ENCODE results near the gene OLFML2A. TPM values are rescaled to one million over a fixed set of nuclear protein-coding genes. Genes with fewer than 3 reads are reported as not detected.

OLFML2A gene
- polyA plus RNA-seq, 3 donors = 21.4 to 23.8 (median 23.3) TPM

DNA sequence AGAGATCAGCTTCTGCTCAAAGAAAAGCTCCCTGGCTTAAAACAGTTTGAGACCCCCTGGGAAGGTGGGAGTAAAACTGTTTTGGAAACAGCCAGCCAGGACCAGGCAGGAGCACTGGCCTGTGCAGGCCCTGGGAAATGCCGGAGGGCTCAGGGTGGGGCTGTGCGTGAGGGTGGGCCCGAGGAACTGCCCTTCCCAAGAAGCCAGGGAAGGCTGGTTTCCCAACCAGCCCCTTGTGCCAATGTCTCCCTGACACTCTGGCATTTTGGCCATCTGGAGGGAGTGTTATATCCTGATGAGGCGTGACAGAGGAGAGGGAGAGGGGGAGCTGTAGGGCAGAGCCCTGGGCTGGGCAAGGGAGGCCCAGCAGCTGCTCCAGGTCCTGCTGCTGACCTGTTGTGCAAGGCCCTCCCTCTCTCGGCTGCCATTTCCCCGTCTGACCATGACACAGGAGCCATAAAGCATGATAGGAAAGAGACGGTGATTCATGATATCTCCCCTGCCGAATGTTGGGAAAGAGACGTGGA, 16.1 kb downstream of the OLFML2A start:
- DNase-seq (ENCODE audit: low read depth in 3 of 3, low spot score in 2 of 3) = no peak

DNA sequence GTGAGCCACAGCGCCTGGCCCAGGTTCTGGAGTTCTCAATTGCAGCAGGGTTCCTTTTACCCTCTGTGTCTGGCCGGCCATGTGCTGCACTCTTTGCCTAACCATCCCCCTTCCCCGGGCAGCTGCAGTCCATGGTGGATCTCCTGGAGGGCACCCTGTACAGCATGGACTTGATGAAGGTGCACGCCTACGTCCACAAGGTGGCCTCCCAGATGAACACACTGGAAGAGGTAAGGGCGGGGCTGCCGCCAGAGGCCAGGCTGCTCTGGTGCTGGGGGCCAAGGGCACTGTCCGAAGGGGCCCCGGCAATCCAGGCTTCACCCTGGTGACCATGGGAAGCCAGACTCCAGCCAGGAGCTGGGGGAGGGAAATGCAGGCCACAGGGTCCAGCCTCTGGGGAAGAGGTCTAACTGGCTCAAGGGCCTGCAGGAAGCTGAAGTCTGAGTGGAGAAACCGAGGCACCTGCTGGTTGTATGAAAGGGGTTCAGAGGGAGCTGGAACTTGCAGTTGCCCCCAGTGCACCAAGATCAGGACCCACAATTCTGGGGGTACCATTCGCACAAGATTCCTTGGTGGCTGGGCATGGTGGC, 18.1 kb downstream of the OLFML2A start:
- DNase-seq (ENCODE audit: low read depth in 3 of 3, low spot score in 2 of 3) = no peak

DNA sequence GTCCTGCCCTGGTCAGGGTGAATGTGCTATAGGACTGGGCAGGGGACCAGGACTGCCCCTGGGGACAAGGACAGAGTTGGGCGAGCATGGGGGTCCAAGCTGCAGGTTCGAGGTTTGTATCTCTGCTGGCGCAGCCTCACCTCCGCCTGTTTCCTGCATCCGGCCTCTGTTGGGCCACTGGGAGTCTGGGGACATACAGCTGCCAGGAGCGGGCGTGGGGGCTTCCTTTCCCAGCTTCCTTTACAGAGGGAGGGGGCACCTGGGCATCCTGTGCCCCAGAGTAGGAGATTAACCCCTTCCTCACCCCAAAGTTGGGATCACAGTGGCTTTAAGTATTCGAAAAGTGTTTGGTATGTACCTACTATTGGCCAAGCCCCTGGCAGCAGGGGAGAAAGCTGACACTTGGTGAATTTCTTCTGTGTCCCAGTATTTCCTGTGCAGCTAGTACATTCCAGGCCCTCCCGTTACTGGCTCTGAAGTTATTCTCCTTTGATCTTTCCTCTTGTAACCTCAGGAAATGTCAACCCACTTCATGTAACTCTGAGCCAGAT, 19.0 kb downstream of the OLFML2A start:
- no peak for DNase-seq (ENCODE audit: low read depth in 3 of 3, low spot score in 2 of 3)

DNA sequence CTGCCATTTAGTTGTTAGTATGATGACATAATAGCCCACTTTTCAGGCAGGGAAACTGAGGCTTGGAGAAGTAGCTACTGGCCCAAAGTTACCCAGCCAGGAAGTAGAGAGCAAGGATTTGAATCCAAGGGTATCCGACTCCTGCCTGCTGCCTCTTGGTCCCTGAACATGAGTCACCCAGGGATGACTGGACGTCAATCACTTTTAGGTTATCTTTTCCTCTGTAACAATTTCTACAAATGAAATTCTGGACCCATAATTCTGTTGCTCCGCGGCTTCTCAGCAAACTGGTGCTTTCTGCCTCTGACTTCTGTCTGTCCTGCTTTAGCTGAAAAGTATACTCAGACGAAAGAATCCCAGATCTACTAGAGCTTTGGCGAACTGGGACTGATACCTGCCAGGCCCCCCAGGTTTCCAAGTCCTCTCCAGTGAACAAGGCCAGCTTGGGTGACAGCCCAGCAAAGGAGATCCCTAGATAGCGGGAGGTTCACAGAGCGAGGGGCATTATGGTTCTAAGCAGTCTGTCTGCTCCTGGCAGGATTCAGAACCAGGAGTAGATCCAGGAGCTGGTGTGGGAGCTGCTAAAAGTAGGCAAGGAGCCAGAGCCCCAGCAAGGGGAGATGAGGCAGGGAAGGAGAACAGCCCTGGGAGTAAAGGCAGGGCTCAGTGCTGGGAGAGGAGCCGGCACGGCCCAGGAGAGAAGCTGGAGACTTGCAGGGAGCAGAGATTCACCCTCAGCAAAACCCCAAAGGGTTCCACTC, 20.6 kb downstream of the OLFML2A start:
- DNase-seq (ENCODE audit: low read depth in 3 of 3, low spot score in 2 of 3) = no peak

DNA sequence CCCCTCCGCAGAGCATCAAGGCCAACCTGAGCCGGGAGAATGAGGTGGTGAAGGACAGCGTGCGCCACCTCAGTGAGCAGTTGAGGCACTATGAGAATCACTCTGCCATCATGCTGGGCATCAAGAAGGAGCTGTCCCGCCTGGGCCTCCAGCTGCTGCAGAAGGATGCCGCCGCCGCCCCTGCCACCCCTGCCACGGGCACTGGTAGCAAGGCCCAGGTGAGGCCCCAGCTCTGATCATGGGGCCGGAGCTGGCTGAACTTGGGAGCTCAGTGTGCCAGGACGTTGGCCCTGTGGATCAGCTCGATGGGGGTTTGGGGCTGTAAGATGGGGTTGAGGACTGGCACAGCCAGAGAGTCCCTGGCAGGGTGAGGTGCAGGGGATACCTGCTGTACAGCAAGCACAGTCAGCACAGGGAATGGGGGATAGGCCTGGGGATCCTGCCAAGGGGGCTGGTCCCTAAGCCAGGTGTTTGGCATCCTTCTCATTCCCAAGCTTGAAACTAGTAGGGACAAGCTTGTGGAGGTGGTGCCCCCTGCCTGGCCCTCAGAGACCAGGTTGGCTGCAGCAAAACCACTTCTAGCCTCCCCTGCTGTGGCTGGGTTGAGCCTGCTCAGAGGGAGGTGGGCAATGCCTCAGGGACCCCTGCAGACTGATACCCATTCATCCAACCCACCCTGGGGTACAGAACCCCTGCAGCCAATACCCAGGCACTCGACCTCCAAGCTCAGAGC, 22.5 kb downstream of the OLFML2A start:
- no peak for DNase-seq (ENCODE audit: low read depth in 3 of 3, low spot score in 2 of 3)

DNA sequence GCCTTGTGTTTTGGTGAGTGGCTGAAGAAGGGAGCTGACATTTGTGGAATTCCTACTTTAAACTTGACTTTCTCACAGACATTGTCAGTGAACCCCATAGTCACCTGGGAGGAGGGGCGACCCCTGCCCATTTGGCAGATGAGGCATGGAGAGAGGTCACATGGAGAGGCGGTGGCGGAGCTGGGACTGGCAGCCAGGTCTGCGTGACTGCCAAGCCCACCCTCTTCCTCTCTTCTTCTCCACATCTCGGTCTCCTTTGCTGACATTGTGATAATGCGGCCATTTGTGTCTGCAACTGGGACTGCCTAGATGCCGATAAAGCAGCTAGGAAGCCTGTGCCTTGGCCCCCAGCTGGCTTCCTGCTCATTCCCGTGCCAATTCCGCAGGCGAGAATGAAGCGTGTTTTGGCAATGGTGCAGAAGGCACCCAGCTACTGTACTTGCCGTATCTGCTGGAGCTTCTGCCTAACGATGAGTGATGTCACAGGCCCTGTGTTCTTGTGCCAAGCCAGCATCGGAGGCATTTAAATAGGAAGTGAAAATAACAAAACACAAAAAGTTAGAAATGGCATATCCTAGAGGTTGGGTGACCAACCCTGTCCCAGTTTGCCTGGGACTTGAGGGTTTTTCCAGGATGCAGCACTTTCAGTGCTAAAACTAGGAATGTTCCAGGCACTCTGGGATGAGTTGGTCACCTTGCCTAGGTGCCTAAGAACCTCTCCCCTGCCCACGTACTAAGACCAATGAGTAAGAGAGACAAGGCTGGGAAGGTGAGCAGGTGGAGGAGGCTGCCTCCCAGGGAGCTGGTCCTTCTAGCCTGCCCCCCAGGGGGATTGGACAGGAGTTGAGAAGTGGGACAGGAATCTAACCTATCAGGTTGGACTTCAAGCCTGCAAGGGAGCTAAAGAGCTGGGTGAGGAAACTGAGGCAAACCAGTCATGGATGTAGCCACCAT, 23.6 kb downstream of the OLFML2A start:
- DNase-seq (ENCODE audit: low read depth in 3 of 3, low spot score in 2 of 3) = no peak

DNA sequence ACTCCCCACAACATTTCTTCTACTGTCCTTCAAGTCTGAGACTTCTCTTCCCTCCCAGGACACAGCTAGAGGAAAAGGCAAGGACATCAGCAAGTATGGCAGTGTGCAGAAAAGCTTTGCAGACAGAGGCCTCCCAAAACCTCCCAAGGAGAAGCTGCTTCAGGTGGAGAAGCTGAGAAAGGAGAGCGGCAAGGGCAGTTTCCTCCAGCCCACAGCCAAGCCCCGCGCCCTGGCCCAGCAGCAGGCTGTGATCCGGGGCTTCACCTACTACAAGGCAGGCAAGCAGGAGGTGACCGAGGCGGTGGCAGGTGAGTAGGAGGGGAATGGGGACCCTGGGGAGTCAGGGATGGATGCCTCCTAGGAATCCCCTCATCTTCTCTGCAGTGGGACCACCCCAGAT, 24.4 kb downstream of the OLFML2A start:
- DNase-seq (ENCODE audit: low read depth in 3 of 3, low spot score in 2 of 3) = no peak

DNA sequence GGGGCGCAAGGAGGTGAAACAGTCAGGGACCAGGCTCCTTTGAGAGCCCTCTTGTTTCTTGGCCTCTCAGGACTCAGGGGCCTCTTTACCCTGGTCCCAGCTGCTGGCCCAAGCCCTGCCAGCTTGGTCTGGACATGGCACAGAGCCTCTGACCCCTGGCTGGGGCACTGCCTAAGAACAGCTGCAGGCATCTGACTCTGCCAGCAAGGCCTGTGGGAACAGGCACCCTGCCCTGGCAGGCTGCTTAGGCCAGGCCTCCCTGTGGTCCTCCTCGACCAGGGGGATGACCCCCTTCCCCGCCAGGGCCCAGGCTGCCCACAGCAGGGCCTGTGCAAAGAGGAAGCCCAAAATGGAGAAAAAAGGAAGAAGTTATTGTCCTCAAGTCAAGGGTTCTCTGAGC, 25.5 kb downstream of the OLFML2A start:
- no peak for DNase-seq (ENCODE audit: low read depth in 3 of 3, low spot score in 2 of 3)

DNA sequence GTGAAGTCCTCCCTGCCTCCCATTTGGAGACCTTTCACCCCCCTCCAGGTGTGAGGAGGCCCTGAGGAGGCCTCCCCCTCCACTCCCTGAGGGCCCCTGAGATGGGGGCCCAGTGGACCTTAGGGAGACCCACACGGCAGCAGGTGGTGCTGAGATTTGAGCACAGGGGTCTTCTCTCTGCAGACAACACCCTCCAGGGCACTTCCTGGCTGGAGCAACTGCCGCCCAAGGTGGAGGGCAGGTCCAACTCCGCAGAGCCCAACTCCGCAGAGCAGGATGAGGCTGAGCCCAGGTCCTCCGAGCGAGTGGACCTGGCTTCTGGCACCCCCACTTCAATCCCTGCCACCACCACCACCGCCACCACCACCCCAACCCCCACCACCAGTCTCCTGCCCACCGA, 27.0 kb downstream of the OLFML2A start:
- no peak for DNase-seq (ENCODE audit: low read depth in 3 of 3, low spot score in 2 of 3)

DNA sequence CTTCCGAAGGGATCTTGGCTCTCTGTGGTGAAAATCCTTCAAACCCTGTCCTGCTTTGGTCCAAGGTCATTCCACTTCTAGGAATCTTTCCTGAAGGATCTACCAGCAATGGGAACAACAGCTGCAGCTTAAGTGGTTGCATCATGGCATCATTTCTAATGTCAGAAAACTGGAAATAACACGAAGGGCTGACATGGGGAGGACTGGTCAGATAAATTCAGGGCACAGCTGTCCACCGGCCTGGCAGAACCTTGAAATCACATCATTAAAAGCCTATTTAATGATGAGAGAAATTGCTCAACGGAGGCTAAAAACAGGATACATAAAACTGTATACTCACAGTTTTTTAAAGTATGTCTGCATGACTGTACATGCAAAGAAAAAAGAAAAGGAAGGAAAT, 28.3 kb downstream of the OLFML2A start:
- DNase-seq (ENCODE audit: low read depth in 3 of 3, low spot score in 2 of 3) = no peak

DNA sequence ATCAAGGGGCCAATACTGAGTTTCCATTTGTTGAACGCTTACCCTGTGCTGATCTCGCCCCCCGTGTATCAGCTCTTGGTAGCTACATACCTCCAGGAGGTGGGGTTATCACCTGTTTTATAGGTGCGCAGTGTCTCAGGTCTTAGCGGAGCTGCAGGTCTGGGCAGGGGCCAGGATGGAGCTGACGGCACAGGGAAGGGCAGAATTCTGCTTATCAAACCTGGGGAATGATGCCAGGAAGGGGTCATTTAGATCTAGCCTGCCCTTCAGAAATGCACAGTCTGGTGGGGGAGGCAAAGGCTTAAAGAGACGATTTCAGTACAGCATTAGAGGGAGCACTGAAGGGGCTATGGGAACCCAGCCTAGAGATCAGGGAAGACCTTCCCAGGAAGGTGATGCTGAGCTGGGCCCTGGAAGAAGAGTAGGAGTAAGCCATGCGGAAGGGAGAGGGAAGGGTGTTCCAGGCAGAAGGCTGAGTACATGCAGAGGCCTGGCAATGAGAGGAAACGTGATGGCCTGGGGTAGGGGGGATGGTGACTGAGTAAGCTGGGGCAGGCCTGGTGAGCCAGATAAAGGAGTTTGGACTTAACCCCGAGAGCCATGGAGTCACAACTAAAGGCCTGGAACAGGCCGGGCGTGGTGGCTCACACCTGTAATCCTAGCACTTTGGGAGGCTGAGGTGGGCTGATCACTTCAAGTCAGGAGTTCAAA, 31.5 kb downstream of the OLFML2A start:
- no peak for DNase-seq (ENCODE audit: low read depth in 3 of 3, low spot score in 2 of 3)

DNA sequence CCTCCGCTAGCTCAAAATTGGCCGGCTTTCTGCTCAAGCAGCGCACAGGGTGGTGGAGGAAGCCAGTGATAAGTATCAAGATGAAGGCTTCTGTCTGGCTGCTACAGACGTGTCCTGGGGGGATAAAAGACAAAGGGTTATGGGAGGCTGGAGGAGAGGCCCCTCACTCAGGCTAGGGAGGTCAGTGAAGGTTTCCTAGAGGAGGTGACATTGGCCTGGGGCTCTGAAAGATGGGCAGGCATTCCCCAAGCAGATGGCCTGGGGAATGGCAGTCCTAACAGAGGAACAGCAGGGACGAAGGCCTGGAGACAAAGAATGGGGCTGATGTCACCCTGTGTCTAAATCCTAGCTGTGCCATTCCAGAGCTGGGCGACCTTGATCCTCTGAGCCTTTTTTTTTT, 32.3 kb downstream of the OLFML2A start:
- no peak for DNase-seq (ENCODE audit: low read depth in 3 of 3, low spot score in 2 of 3)

DNA sequence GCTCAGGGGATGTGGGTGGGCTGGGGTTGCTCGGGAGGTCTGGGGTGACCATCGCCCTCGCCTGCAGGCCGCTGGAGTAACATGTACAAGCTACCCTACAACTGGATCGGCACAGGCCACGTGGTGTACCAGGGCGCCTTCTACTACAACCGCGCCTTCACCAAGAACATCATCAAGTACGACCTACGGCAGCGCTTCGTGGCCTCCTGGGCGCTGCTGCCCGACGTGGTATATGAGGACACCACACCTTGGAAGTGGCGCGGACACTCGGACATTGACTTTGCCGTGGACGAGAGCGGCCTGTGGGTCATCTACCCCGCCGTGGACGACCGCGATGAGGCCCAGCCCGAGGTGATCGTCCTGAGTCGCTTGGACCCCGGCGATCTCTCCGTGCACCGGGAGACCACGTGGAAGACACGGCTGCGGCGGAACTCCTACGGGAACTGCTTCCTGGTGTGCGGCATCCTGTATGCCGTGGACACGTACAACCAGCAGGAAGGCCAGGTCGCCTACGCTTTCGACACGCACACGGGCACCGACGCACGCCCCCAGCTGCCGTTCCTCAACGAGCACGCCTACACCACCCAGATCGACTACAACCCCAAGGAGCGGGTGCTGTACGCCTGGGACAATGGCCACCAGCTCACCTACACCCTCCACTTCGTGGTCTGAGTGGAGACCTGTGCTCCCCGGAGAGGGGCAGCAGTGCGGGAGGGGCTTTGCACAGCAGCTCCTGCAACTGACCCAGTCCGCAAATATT, 33.0 kb downstream of the OLFML2A start:
- DNase-seq (ENCODE audit: low read depth in 3 of 3, low spot score in 2 of 3) = no peak

DNA sequence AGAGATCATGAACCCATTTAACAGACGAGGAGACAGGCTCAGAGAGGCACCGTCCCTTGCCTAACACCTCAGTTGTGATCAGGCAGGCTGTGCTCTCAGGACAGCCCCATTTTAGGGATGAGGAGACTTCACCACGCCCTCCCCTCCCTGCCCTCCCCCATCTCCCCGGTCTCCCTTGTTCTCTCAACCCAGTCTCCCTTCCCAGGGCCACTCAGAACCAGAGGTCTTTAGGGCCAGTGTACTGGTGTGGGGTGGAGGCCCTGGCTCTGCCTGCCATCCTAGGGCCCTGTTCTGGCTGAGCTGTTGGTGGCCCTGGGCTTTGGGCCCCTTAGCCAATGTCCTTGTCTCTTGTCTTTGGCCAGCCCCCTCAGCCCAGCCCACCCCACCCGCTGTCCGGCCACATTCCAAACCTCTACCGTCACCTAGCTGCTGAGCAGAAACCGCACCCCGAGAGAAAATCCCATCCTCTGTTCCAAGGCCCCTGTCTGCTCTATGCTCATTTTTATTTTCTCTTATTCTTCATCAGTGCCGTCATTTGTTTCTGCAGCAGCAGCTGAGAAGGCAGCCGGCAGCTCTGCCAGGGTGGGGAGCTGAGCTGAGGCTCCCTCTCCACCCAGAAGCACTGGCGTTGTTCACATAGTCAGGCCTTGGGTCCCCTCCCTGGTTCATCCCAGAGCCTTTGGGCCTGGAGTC, 33.9 kb downstream of the OLFML2A start:
- peak in 1 of 3 donors; percentile 24 for DNase-seq (ENCODE audit: low read depth in 3 of 3, low spot score in 2 of 3)

DNA sequence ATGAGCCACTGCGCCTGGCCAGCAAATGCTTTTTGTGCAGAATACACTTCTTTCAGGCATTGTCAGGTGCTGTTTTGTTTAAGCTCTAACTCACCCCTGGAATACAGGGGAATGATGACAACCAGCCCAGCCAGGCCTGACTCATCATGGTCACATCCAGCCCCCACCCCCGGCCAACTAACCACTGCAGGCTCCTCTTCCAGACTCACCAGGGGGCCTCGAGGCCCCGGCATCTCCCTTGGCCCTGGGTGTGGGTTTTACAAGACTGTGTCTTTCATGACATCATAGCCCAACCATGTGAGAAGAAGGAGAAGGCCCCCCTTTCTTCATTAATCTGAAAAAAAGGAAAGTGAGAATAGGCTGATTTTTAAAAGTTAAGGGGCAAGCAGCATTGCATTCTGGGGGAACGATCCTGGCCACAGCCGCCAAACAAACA, 35.5 kb downstream of the OLFML2A start:
- DNase-seq (ENCODE audit: low read depth in 3 of 3, low spot score in 2 of 3) = no peak

DNA sequence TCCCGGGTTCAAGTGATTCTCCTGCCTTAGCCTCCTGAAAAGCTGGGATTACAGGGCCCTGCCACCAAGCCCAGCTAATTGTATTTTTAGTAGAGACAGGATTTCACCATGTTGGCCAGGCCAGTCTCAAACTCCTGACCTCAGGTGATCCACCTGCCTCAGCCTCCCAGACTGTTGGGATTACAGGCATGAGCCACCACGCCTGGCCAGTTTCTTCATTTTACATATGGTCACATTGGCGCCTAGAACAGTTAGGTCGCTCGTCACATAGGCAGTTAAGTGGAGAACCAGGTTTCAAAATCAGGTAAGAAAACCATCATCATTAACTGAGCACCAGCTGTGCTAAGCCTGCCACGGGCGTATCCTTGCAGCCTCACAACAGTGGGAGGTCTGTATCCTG, 36.1 kb downstream of the OLFML2A start:
- no peak for DNase-seq (ENCODE audit: low read depth in 3 of 3, low spot score in 2 of 3)

DNA sequence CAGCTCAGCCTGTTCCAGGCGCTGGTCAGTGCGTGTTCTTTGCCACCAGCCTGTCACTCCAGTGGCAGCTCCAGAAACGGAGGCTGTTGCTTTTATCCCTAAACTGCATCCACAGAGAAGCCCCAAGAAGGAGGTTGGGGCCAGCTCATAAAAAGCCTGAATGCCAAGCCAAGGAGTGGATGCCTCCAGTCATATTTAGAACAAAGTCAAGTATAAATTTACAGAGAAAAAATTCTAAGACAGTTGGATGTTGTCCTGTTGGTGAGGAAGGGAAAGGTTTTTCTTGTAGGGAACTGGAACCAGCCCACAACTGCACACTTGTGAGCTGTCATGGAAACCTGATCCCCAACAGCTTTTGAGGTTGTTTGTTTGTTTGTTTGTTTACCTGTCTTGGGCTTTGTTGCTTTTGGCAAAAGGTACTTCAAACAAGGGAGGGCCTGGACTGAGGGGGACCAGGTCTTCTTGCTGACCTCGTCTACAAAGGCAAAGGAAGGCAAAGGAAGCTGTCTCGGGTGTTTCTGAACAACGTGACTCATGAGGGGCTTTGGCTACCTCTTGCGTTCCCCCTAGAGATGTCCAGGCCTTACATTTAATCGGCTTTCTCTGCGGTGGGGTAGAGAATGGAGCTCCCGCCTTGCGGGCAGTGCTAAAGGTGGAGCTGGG, 36.7 kb downstream of the OLFML2A start:
- DNase-seq (ENCODE audit: low read depth in 3 of 3, low spot score in 2 of 3) = no peak

DNA sequence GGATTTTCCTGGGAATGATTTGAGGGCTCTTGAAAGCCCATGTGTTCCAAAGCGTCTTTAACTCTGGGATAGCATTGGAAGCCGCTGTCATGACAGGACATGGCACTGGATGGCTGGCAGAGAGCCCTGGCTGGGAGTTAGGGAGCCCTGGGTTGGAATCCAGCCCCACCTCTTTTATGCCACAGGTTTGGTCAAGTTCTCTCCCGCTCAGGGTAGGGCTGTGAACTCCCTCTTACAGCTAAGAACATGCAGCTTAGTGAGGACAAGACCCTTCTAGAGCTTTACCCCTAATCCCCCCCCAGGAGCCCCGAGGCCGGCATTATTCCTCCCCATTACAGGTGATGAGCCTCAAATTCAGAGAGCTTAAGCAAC, 37.2 kb downstream of the OLFML2A start:
- DNase-seq (ENCODE audit: low read depth in 3 of 3, low spot score in 2 of 3) = no peak
